ENCODE results near the gene CDK17.

- TF ChIP-seq CTCF (IDR thresholded peaks at IDR 0.05): no peak
- no peak for TF ChIP-seq POLR2A (IDR thresholded peaks at IDR 0.05)
These were observed 105.4 kb downstream of the CDK17 start for GRCh38 chr12:96294831-96295230.

All from uterus (tissue), 2 donors.